IMR-90 (cell line): ENCODE data around the gene SYNGR4. TPM values are rescaled to one million over a fixed set of nuclear protein-coding genes. Genes with fewer than 3 reads are reported as not detected.

Source experiments
- ATAC-seq: fragments of 200-7000 bp; cut with Tn5 transposase; 2 replicates; pipeline ENCODE4 v1.9.1; 2020; ENCODE audit warnings: low read depth, mild to moderate bottlenecking, moderate library complexity
- BruUV-seq: library from RNA; stranded (reverse); fragments of 400-500 nt; replicated peaks from 2 replicates; lab custom pipeline; 2021; lab: Mats Ljungman, UMichigan
- CTCF ChIA-PET: fragments of 300-600 bp; formaldehyde crosslinking; extraction: SDS; loops from one replicate; lab custom pipeline; 2021; ENCODE audit warnings: antibody characterized with exemption; lab: Yijun Ruan, JAX
- POLR2A ChIA-PET: fragments of 300-600 bp; sonication (Branson Sonifier 250); formaldehyde crosslinking; loops from one replicate; lab custom pipeline; 2022; ENCODE audit warnings: antibody characterized with exemption; ENCODE audit not compliant: unreplicated experiment; lab: Charles Lee
- DNase-seq: peaks from one replicate; pipeline ENCODE4 v3.0.0; 2013
- H2AFZ ChIP-seq: replicated peaks from 2 replicates; pipeline ENCODE3; 2013; ENCODE audit warnings: low read length, mild to moderate bottlenecking; ENCODE audit not compliant: poor library complexity
- H2AK5ac ChIP-seq: 2 replicates; pipeline ENCODE4 v1.6.1; 2013; ENCODE audit warnings: low read depth, low read length, inconsistent platforms
- H2AK9ac ChIP-seq: replicated peaks from 2 replicates; pipeline ENCODE3; 2013; ENCODE audit warnings: mild to moderate bottlenecking, low read depth, low read length, moderate library complexity; ENCODE audit not compliant: poor library complexity
- H2BK120ac ChIP-seq: 2 replicates; pipeline ENCODE4 v1.6.1; 2013; ENCODE audit warnings: low read depth, low read length, inconsistent platforms
- H2BK15ac ChIP-seq: 3 replicates; pipeline ENCODE4 v1.6.1; 2013; ENCODE audit warnings: low read depth, low read length, inconsistent platforms
- H2BK20ac ChIP-seq: 2 replicates; pipeline ENCODE4 v1.6.1; 2013; ENCODE audit warnings: low read depth, mild to moderate bottlenecking, inconsistent platforms, low read length, moderate library complexity
- H2BK5ac ChIP-seq: 2 replicates; pipeline ENCODE4 v1.6.1; 2013; ENCODE audit warnings: mild to moderate bottlenecking, low read depth, low read length, inconsistent platforms; ENCODE audit not compliant: poor library complexity, severe bottlenecking
- H3K14ac ChIP-seq: replicated peaks from 2 replicates; pipeline ENCODE4 v1.6.1; 2013; ENCODE audit warnings: low read depth, low read length, inconsistent platforms
- H3K18ac ChIP-seq: 2 replicates; pipeline ENCODE4 v1.6.1; 2013; ENCODE audit warnings: low read depth, low read length, control low read depth
- H3K23ac ChIP-seq: 2 replicates; pipeline ENCODE4 v1.6.1; 2013; ENCODE audit warnings: low read depth, low read length, inconsistent platforms
- H3K27ac ChIP-seq: 2 replicates; pipeline ENCODE4 v1.5.1; 2013; ENCODE audit warnings: mild to moderate bottlenecking, control low read depth, low read length; ENCODE audit not compliant: insufficient read depth
- H3K27me3 ChIP-seq: 2 replicates; pipeline ENCODE4 v1.6.1; 2013; ENCODE audit warnings: low read length; ENCODE audit not compliant: control insufficient read depth, insufficient read depth
- H3K36me3 ChIP-seq: 2 replicates; pipeline ENCODE4 v1.6.1; 2013; ENCODE audit warnings: low read length, mixed read lengths; ENCODE audit not compliant: control insufficient read depth, insufficient read depth
- H3K4ac ChIP-seq: 2 replicates; pipeline ENCODE4 v1.6.1; 2013; ENCODE audit warnings: low read depth, low read length, inconsistent platforms
- H3K4me1 ChIP-seq: 2 replicates; pipeline ENCODE4 v1.6.1; 2013; ENCODE audit warnings: low read length, mixed read lengths; ENCODE audit not compliant: control insufficient read depth, insufficient read depth
- H3K4me2 ChIP-seq: 2 replicates; pipeline ENCODE4 v1.6.1; 2013; ENCODE audit warnings: low read depth, mild to moderate bottlenecking, control low read depth, low read length, moderate library complexity
- H3K4me3 ChIP-seq: 2 replicates; pipeline ENCODE4 v1.5.1; 2013; ENCODE audit warnings: low read depth, mild to moderate bottlenecking, control low read depth, low read length, moderate library complexity; ENCODE audit not compliant: insufficient read depth
- H3K56ac ChIP-seq: 2 replicates; pipeline ENCODE4 v1.6.1; 2013; ENCODE audit warnings: low read length, inconsistent platforms; ENCODE audit not compliant: insufficient read depth; ENCODE audit errors: extremely low read depth
- H3K79me1 ChIP-seq, 2 experiments: 2 replicates each; pipeline ENCODE4 v1.6.1; 2013; ENCODE audit warnings: low read length in 2 of 2, inconsistent platforms in 1 of 2, low read depth in 1 of 2
- H3K9ac ChIP-seq: 2 replicates; pipeline ENCODE4 v1.6.1; 2013; ENCODE audit warnings: low read depth, low read length, control low read depth
- H3K9me1 ChIP-seq: 2 replicates; pipeline ENCODE4 v1.6.1; 2013; ENCODE audit warnings: low read length, inconsistent platforms; ENCODE audit not compliant: insufficient read depth
- H3K9me3 ChIP-seq: 2 replicates; pipeline ENCODE4 v1.6.1; 2013; ENCODE audit warnings: low read length; ENCODE audit not compliant: control insufficient read depth, insufficient read depth
- H4K20me1 ChIP-seq: 2 replicates; pipeline ENCODE4 v1.6.1; 2013; ENCODE audit warnings: low read length, inconsistent platforms; ENCODE audit not compliant: insufficient read depth
- H4K5ac ChIP-seq: 2 replicates; pipeline ENCODE4 v1.6.1; 2013; ENCODE audit warnings: mild to moderate bottlenecking, low read depth, low read length, control low read depth
- H4K8ac ChIP-seq, 2 experiments: 2 replicates each; pipeline ENCODE4 v1.6.1; 2013; ENCODE audit warnings: low read depth in 2 of 2, low read length in 2 of 2, control low read depth in 1 of 2, inconsistent platforms in 1 of 2
- H4K91ac ChIP-seq: 2 replicates; pipeline ENCODE4 v1.6.1; 2013; ENCODE audit warnings: low read depth, low read length, inconsistent platforms; ENCODE audit not compliant: insufficient read depth
- CTCF ChIP-seq: conservative IDR thresholded peaks from 2 replicates; pipeline ENCODE4 v1.5.1; 2012; ENCODE audit warnings: mild to moderate bottlenecking, low read depth, low read length, improper control_type of control experiment
- ELK1 ChIP-seq: fragments of 150-350 bp; IDR thresholded peaks from 2 replicates; pipeline ENCODE4 v1.6.1; 2016; ENCODE audit warnings: low read depth, mild to moderate bottlenecking, low read length, moderate library complexity, borderline replicate concordance
- WGBS, 2 experiments: methylation state at CpG; one replicate each; pipeline versions ENCODE4 v1.1.5 to v1.1.7; 2013; ENCODE audit warnings: missing lambda C conversion rate in 2 of 2; ENCODE audit not compliant: insufficient read length in 1 of 2; ENCODE audit errors: extremely low coverage in 2 of 2; 5-methylcytosine and 5-hydroxymethylcytosine counted together
- dilution Hi-C: fragments of 300-500 bp; cut with HindIII; formaldehyde crosslinking; loops from one replicate; pipeline ENCODE4 v1.14.3; 2018; ENCODE audit warnings: low sequenced_read_pairs; ENCODE audit not compliant: unreplicated experiment
- in situ Hi-C: fragments of 300-500 bp; cut with MboI; formaldehyde crosslinking; loops from 3 replicates; pipeline ENCODE4 v1.14.3; 2019; ENCODE audit warnings: low sequenced_read_pairs, inconsistent platforms, mixed read lengths
- intact Hi-C: fragments of 100-400 bp; cut with micrococcal nuclease; formaldehyde crosslinking; loops from 2 replicates; pipeline ENCODE4 v1.10.0; 2022
- polyA plus RNA-seq, 3 experiments: library from polyadenylated mRNA; depleted of rRNA; stranded (reverse); fragments of >200 nt; gene quantifications; 2 replicates each; pipeline ENCODE4 v1.2.3, GENCODE V29; 2012; ENCODE audit warnings: low replicate concordance in 1 of 3
- total RNA-seq: library from RNA; depleted of rRNA; stranded (reverse); fragments of >200 nt; gene quantifications from 2 replicates; pipeline ENCODE4 v1.2.3, GENCODE V29; 2012

Gene SYNGR4
- total and polyA plus RNA-seq, 2 of the 4 experiments (the other 2 are of a cell fraction): not detected

- intact Hi-C loops (loop anchor here (10.0 kb wide), 1 partner anchor 69 kb away; the partner anchor contains the start of gene EMP3), in situ Hi-C loops (no loop called here), dilution Hi-C loops (no loop called here)
- Histone ChIP-seq H4K20me1 (peaks cover 9% of the 10 kb centered on the region), H3K4me1 (peaks cover 7% of the 10 kb centered on the region; the same call in 1 of the 2 replicates), H3K4ac (no peak within 1 kb of the TSS), H3K18ac (no peak within 1 kb of the TSS), H2AK5ac (0 out of 2 replicates have a peak within 1 kb of the TSS, but pooled peaks have one; percentile 14), H2AK9ac (peak within 1 kb of the TSS; percentile 89), H3K27me3 (peaks cover 54% of the 10 kb centered on the region), H4K8ac (no peak within 1 kb of the TSS; a peak in 1 of 4 replicates), H3K27ac (no peak within 1 kb of the TSS), H2BK120ac (no peak within 1 kb of the TSS), H3K4me2 (peak within 1 kb of the TSS; percentile 64; the same call in 1 of the 2 replicates), H4K5ac (no peak within 1 kb of the TSS), H3K14ac (no peak within 1 kb of the TSS), H3K79me1 (peaks cover 0 to 19% of the 10 kb centered on the region in 2 experiments), H2BK5ac (no peak within 1 kb of the TSS), H4K91ac (no peak within 1 kb of the TSS), H2BK20ac (no peak within 1 kb of the TSS), H3K56ac (no peak within 1 kb of the TSS; the same call in 1 of the 2 replicates), H3K9ac (no peak within 1 kb of the TSS), H3K9me1 (peaks cover 6% of the 10 kb centered on the region; the same call in 1 of the 2 replicates), H2AFZ (peak within 1 kb of the TSS; percentile 79), H3K36me3 (peaks cover 5% of the 10 kb centered on the region), H2BK15ac (no peak within 1 kb of the TSS), H3K9me3 (no peaks in the 10 kb centered on the region), H3K4me3 (peak within 1 kb of the TSS; percentile 12; the same call in 1 of the 2 replicates), H3K23ac (no peak within 1 kb of the TSS)
- no TSS peak for BruUV-seq
- peak; percentile 2; the same call in 1 of the 2 replicates for ATAC-seq
- TF ChIP-seq ELK1: no peak
- TF ChIP-seq CTCF: 0 out of 2 replicates have a peak, but pooled peaks have one; percentile 23
- ChIA-PET CTCF (no interaction called here), POLR2A (interaction anchor here (0.6 kb wide), 1 partner anchor 10 kb away, joined by 3 read pairs; no protein-coding TSS in a partner anchor)
- 4% methylated on average over 9 of the region's 40 CpGs; no CpG with 5 or more reads in 1 of the 2 experiments for WGBS, 2 experiments
- peak; percentile 33 for DNase-seq
These were observed 29.6 kb downstream of the SYNGR4 start, which contains the start of gene GRIN2D for GRCh38 chr19:48393559-48394330. GRIN2D (plus strand) TSS chr19:48393668; CDS start chr19:48398393, 4,725 bp downstream.
